ENCODE results near the gene IQGAP2.

Gene IQGAP2

GRCh38 chr5:76475936-76476335, 72.9 kb downstream of the IQGAP2 start:
- Histone ChIP-seq H3K9me2 (replicated peaks; ENCODE audit: insufficient read depth, low read length) (no peaks in the 10 kb centered on the region), H3K9me3 (ENCODE audit: insufficient read depth, low read length) (no peaks in the 10 kb centered on the region), H3F3A (ENCODE audit: insufficient read depth) (no peaks in the 10 kb centered on the region), H3K79me2 (ENCODE audit: insufficient read depth, low read length) (no peaks in the 10 kb centered on the region), H2AFZ (ENCODE audit: low read depth, low read length, severe bottlenecking) (no peak overlapping the region), H3K27ac (ENCODE audit: low read depth, low read length) (no peak overlapping the region), H3K9ac (ENCODE audit: low read length) (no peak overlapping the region), H3K4me2 (ENCODE audit: low read depth, low read length, poor library complexity, severe bottlenecking) (no peak overlapping the region), H4K20me1 (ENCODE audit: low read depth, low read length) (no peaks in the 10 kb centered on the region), H3K36me3 (ENCODE audit: low read length) (no peaks in the 10 kb centered on the region), H3K4me3 (ENCODE audit: insufficient read depth, low read length, poor library complexity, severe bottlenecking) (no peak overlapping the region), H3K27me3 (ENCODE audit: low read length) (no peaks in the 10 kb centered on the region)
- TF ChIP-seq EZH2phosphoT487 (conservative IDR thresholded peaks at IDR 0.05; ENCODE audit: low read length) (no peak), CTCF (IDR thresholded peaks at IDR 0.05; ENCODE audit: insufficient read depth, low read length, poor library complexity, severe bottlenecking) (no peak)

GRCh38 chr5:76476474-76477038, 73.5 kb downstream of the IQGAP2 start:
- Histone ChIP-seq H3K36me3 (ENCODE audit: low read length) (no peaks in the 10 kb centered on the region), H3K9me3 (ENCODE audit: insufficient read depth, low read length) (no peaks in the 10 kb centered on the region), H3K4me3 (ENCODE audit: insufficient read depth, low read length, poor library complexity, severe bottlenecking) (no peak overlapping the region), H4K20me1 (ENCODE audit: low read depth, low read length) (no peaks in the 10 kb centered on the region), H3F3A (ENCODE audit: insufficient read depth) (no peaks in the 10 kb centered on the region), H3K79me2 (ENCODE audit: insufficient read depth, low read length) (no peaks in the 10 kb centered on the region), H3K9me2 (replicated peaks; ENCODE audit: insufficient read depth, low read length) (no peaks in the 10 kb centered on the region), H3K9ac (ENCODE audit: low read length) (no peak overlapping the region), H3K27me3 (ENCODE audit: low read length) (no peaks in the 10 kb centered on the region), H3K4me2 (ENCODE audit: low read depth, low read length, poor library complexity, severe bottlenecking) (no peak overlapping the region), H2AFZ (ENCODE audit: low read depth, low read length, severe bottlenecking) (no peak overlapping the region), H3K27ac (ENCODE audit: low read depth, low read length) (no peak overlapping the region)
- no peak for TF ChIP-seq CTCF (IDR thresholded peaks at IDR 0.05; ENCODE audit: insufficient read depth, low read length, poor library complexity, severe bottlenecking)
- no peak for TF ChIP-seq EZH2phosphoT487 (conservative IDR thresholded peaks at IDR 0.05; ENCODE audit: low read length)

GRCh38 chr5:76477061-76477460, 74.0 kb downstream of the IQGAP2 start:
- Histone ChIP-seq H4K20me1 (ENCODE audit: low read depth, low read length) (no peaks in the 10 kb centered on the region), H3K9me3 (ENCODE audit: insufficient read depth, low read length) (no peaks in the 10 kb centered on the region), H2AFZ (ENCODE audit: low read depth, low read length, severe bottlenecking) (no peak overlapping the region), H3K36me3 (ENCODE audit: low read length) (no peaks in the 10 kb centered on the region), H3K9ac (ENCODE audit: low read length) (no peak overlapping the region), H3F3A (ENCODE audit: insufficient read depth) (no peaks in the 10 kb centered on the region), H3K79me2 (ENCODE audit: insufficient read depth, low read length) (no peaks in the 10 kb centered on the region), H3K4me3 (ENCODE audit: insufficient read depth, low read length, poor library complexity, severe bottlenecking) (no peak overlapping the region), H3K4me2 (ENCODE audit: low read depth, low read length, poor library complexity, severe bottlenecking) (no peak overlapping the region), H3K27me3 (ENCODE audit: low read length) (no peaks in the 10 kb centered on the region), H3K27ac (ENCODE audit: low read depth, low read length) (no peak overlapping the region), H3K9me2 (replicated peaks; ENCODE audit: insufficient read depth, low read length) (no peaks in the 10 kb centered on the region)
- TF ChIP-seq CTCF (IDR thresholded peaks at IDR 0.05; ENCODE audit: insufficient read depth, low read length, poor library complexity, severe bottlenecking) (no peak), EZH2phosphoT487 (conservative IDR thresholded peaks at IDR 0.05; ENCODE audit: low read length) (no peak)

Data from SU-DHL-6 (cell line).